Measurements from ENCODE around the gene TMEM178A.

GRCh38 chr2:39636306-39636705, 29.4 kb upstream of the TMEM178A start:
- TF ChIP-seq CTCF (IDR thresholded peaks at IDR 0.05) (no peak), POLR2A (IDR thresholded peaks at IDR 0.05) (no peak)
